WTC11 (cell line): ENCODE measurements around the gene CASD1. TPM values are rescaled to one million over a fixed set of nuclear protein-coding genes. Genes with fewer than 3 reads are reported as not detected.

Experiments
- ATAC-seq: fragments of 200-7000 bp; cut with Tn5 transposase; 2 replicates; pipeline ENCODE4 v1.10.0; 2021; ENCODE audit warnings: mild to moderate bottlenecking, moderate library complexity
- CTCF ChIA-PET: fragments of 300-600 bp; sonication (Branson Sonifier 250); formaldehyde crosslinking; loops from one replicate; lab custom pipeline; 2021; ENCODE audit warnings: antibody characterized with exemption; lab: Charles Lee
- POLR2A ChIA-PET: fragments of 350-600 bp; sonication (Branson Sonifier 250); formaldehyde crosslinking; loops from one replicate; lab custom pipeline; 2021; ENCODE audit warnings: antibody characterized with exemption; lab: Charles Lee
- DNase-seq: peaks from one replicate; pipeline ENCODE4 v3.0.0; 2021; ENCODE audit warnings: low spot score
- H3K27ac Mint-ChIP-seq: 2 replicates; pipeline ENCODE4 v1.8.0; 2021; ENCODE audit warnings: mixed read lengths
- H3K27me3 Mint-ChIP-seq: 2 replicates; pipeline ENCODE4 v1.8.0; 2021; ENCODE audit warnings: low read depth, mild to moderate bottlenecking, moderate library complexity, mixed read lengths
- H3K36me3 Mint-ChIP-seq: 2 replicates; pipeline ENCODE4 v1.8.0; 2021; ENCODE audit warnings: mixed read lengths
- H3K4me1 Mint-ChIP-seq: 2 replicates; pipeline ENCODE4 v1.8.0; 2022; ENCODE audit warnings: mixed read lengths
- H3K4me3 Mint-ChIP-seq: 2 replicates; pipeline ENCODE4 v1.8.0; 2021; ENCODE audit warnings: mild to moderate bottlenecking, moderate library complexity, mixed read lengths
- H3K9me3 Mint-ChIP-seq: 2 replicates; pipeline ENCODE4 v1.8.0; 2021; ENCODE audit warnings: mixed read lengths
- AR ChIP-seq: fragments of 250-450 bp; sonication (Bioruptor Pico); IDR thresholded peaks from 2 replicates; pipeline ENCODE4 v1.9.0; 2021; ENCODE audit warnings: mild to moderate bottlenecking
- FOXJ3 ChIP-seq: sonication (generic); formaldehyde crosslinking; IDR thresholded peaks from 2 replicates; pipeline ENCODE4 v1.9.0; 2021; ENCODE audit warnings: missing genetic modification reagents, mild to moderate bottlenecking, borderline replicate concordance
- FOXP1 ChIP-seq: sonication (generic); formaldehyde crosslinking; IDR thresholded peaks from 2 replicates; pipeline ENCODE4 v1.8.0; 2022; ENCODE audit warnings: missing genetic modification reagents, mild to moderate bottlenecking, moderate library complexity, borderline replicate concordance
- GABPB1 ChIP-seq: sonication (generic); formaldehyde crosslinking; IDR thresholded peaks from 2 replicates; pipeline ENCODE4 v1.8.1; 2023; ENCODE audit warnings: mild to moderate bottlenecking, missing genetic modification reagents
- JUN ChIP-seq: sonication (generic); formaldehyde crosslinking; IDR thresholded peaks from 2 replicates; pipeline ENCODE4 v1.8.0; 2023; ENCODE audit warnings: mild to moderate bottlenecking, missing genetic modification reagents
- KAT7 ChIP-seq: sonication (generic); formaldehyde crosslinking; IDR thresholded peaks from 2 replicates; pipeline ENCODE4 v1.8.1; 2023; ENCODE audit warnings: missing genetic modification reagents, mild to moderate bottlenecking, borderline replicate concordance
- MLX ChIP-seq: sonication (generic); formaldehyde crosslinking; IDR thresholded peaks from 2 replicates; pipeline ENCODE4 v1.8.1; 2023; ENCODE audit warnings: mild to moderate bottlenecking, missing genetic modification reagents, moderate library complexity
- MXD4 ChIP-seq: fragments of 250-450 bp; sonication (Bioruptor Pico); IDR thresholded peaks from 2 replicates; pipeline ENCODE4 v1.8.0; 2021; ENCODE audit warnings: mild to moderate bottlenecking, moderate library complexity, borderline replicate concordance
- MYBL2 ChIP-seq: sonication (generic); formaldehyde crosslinking; IDR thresholded peaks from 2 replicates; pipeline ENCODE4 v1.8.1; 2023; ENCODE audit warnings: mild to moderate bottlenecking, moderate library complexity, missing genetic modification reagents
- NFE2L1 ChIP-seq: sonication (generic); formaldehyde crosslinking; IDR thresholded peaks from 2 replicates; pipeline ENCODE4 v1.8.1; 2023; ENCODE audit warnings: missing genetic modification reagents
- NR1H2 ChIP-seq: sonication (generic); formaldehyde crosslinking; IDR thresholded peaks from 2 replicates; pipeline ENCODE4 v1.9.0; 2021; ENCODE audit warnings: mild to moderate bottlenecking, moderate library complexity, missing genetic modification reagents
- NR3C1 ChIP-seq: sonication (generic); formaldehyde crosslinking; conservative IDR thresholded peaks from 2 replicates; pipeline ENCODE4 v1.8.1; 2023; ENCODE audit warnings: low read depth, mild to moderate bottlenecking, missing genetic modification reagents
- PRRX2 ChIP-seq: fragments of 250-450 bp; sonication (Bioruptor Pico); IDR thresholded peaks from 2 replicates; pipeline ENCODE4 v1.8.0; 2021; ENCODE audit warnings: mild to moderate bottlenecking
- SMAD4 ChIP-seq: sonication (generic); formaldehyde crosslinking; IDR thresholded peaks from 2 replicates; pipeline ENCODE4 v1.8.0; 2022; ENCODE audit warnings: mild to moderate bottlenecking, missing genetic modification reagents
- STAT6 ChIP-seq: sonication (generic); formaldehyde crosslinking; conservative IDR thresholded peaks from 2 replicates; pipeline ENCODE4 v1.8.1; 2023; ENCODE audit warnings: mild to moderate bottlenecking, low read depth, missing genetic modification reagents, moderate library complexity
- TEAD1 ChIP-seq: sonication (generic); formaldehyde crosslinking; IDR thresholded peaks from 2 replicates; pipeline ENCODE4 v1.8.0; 2022; ENCODE audit warnings: mild to moderate bottlenecking, missing genetic modification reagents
- TEAD4 ChIP-seq: sonication (generic); formaldehyde crosslinking; IDR thresholded peaks from 2 replicates; pipeline ENCODE4 v1.8.0; 2022; ENCODE audit warnings: mild to moderate bottlenecking, missing genetic modification reagents
- TP53 ChIP-seq: sonication (generic); formaldehyde crosslinking; IDR thresholded peaks from 2 replicates; pipeline ENCODE4 v1.8.1; 2023; ENCODE audit warnings: mild to moderate bottlenecking, missing genetic modification reagents
- ZNF121 ChIP-seq: sonication (generic); formaldehyde crosslinking; IDR thresholded peaks from 2 replicates; pipeline ENCODE4 v1.8.0; 2023; ENCODE audit warnings: missing genetic modification reagents
- ZNF263 ChIP-seq: sonication (generic); formaldehyde crosslinking; IDR thresholded peaks from 2 replicates; pipeline ENCODE4 v1.8.1; 2022; ENCODE audit warnings: low read depth, mild to moderate bottlenecking, moderate library complexity, missing genetic modification reagents
- ZNF416 ChIP-seq: fragments of 250-450 bp; sonication (Bioruptor Pico); IDR thresholded peaks from 2 replicates; pipeline ENCODE4 v1.9.0; 2021; ENCODE audit warnings: mild to moderate bottlenecking, inconsistent platforms
- total RNA-seq: library from RNA; stranded (reverse); gene quantifications from 3 replicates; pipeline ENCODE4 v1.2.3, GENCODE V29; 2021
- TF ChIP-seq, protein P1 (sequence below): sonication (generic); formaldehyde crosslinking; conservative IDR thresholded peaks from 2 replicates; pipeline ENCODE4 v1.8.1; 2022; ENCODE audit warnings: mild to moderate bottlenecking, missing genetic modification reagents
- TF ChIP-seq, protein P2 (sequence below): sonication (generic); formaldehyde crosslinking; IDR thresholded peaks from 2 replicates; pipeline ENCODE4 v1.8.0; 2022; ENCODE audit warnings: missing genetic modification reagents

Gene CASD1
- total RNA-seq, 1 experiment from 2014 or later: 19.5 TPM

DNA sequence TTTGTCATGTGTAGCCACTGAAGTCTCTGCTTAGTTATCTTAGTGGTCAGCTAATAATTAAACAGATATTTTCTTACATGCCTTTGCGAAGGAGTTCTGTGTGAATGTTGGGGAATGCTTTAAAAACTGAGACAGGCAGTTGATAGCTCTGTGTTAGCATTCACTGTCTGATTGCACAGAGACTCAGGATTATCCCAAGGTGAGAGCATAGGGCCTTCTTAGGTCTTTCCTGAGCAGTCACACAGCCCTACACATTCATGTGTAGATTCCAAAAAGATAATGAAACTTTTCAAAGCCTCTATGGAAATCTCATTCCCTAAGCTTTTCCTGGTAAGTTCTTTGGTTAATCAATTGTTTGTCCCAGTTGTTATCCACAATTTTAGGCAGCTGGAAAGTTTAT lies 67.7 kb downstream of the CASD1 start:
- no peaks in the 10 kb centered on the region for H3K27me3 Mint-ChIP-seq
- H3K27ac Mint-ChIP-seq: no peak overlapping the region
- peaks cover 10% of the 10 kb centered on the region for H3K4me1 Mint-ChIP-seq
- POLR2A ChIA-PET: no interaction called here
- ATAC-seq: peak; percentile 82
- H3K36me3 Mint-ChIP-seq: peaks cover 38% of the 10 kb centered on the region
- TF ChIP-seq SMAD4: no peak
- TF ChIP-seq FOXP1 (CRISPR knock-in tag): no peak
- TF ChIP-seq STAT6 (CRISPR knock-in tag): no peak
- TF ChIP-seq TP53 (CRISPR knock-in tag): no peak
- no peak for TF ChIP-seq AR (CRISPR knock-in tag)
- H3K9me3 Mint-ChIP-seq: peaks cover 45% of the 10 kb centered on the region
- H3K4me3 Mint-ChIP-seq: no peak overlapping the region
- CTCF ChIA-PET: interaction anchor here (1.0 kb wide), 1 partner anchor 79 kb away, joined by 3 read pairs; the partner anchor contains the start of gene SGCE
- DNase-seq: no peak

GRCh38 chr7:94578614-94579013 lies 69.0 kb downstream of the CASD1 start:
- no peak for TF ChIP-seq MXD4
- TF ChIP-seq TEAD4: no peak
- TF ChIP-seq TEAD1 (CRISPR knock-in tag): no peak
- TF ChIP-seq GABPB1: no peak
- TF ChIP-seq, protein P1, sequence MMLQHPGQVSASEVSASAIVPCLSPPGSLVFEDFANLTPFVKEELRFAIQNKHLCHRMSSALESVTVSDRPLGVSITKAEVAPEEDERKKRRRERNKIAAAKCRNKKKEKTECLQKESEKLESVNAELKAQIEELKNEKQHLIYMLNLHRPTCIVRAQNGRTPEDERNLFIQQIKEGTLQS: no peak
- no peak for TF ChIP-seq ZNF121 (CRISPR knock-in tag)
- no peak for TF ChIP-seq NFE2L1 (CRISPR knock-in tag)
- no peak for TF ChIP-seq NR3C1 (CRISPR knock-in tag)
- no peak for TF ChIP-seq ZNF263 (CRISPR knock-in tag)
- no peak for TF ChIP-seq MYBL2 (CRISPR knock-in tag)
- TF ChIP-seq TP53 (CRISPR knock-in tag): no peak
- TF ChIP-seq PRRX2 (CRISPR knock-in tag): no peak
- TF ChIP-seq FOXJ3: no peak
- TF ChIP-seq, protein P2, sequence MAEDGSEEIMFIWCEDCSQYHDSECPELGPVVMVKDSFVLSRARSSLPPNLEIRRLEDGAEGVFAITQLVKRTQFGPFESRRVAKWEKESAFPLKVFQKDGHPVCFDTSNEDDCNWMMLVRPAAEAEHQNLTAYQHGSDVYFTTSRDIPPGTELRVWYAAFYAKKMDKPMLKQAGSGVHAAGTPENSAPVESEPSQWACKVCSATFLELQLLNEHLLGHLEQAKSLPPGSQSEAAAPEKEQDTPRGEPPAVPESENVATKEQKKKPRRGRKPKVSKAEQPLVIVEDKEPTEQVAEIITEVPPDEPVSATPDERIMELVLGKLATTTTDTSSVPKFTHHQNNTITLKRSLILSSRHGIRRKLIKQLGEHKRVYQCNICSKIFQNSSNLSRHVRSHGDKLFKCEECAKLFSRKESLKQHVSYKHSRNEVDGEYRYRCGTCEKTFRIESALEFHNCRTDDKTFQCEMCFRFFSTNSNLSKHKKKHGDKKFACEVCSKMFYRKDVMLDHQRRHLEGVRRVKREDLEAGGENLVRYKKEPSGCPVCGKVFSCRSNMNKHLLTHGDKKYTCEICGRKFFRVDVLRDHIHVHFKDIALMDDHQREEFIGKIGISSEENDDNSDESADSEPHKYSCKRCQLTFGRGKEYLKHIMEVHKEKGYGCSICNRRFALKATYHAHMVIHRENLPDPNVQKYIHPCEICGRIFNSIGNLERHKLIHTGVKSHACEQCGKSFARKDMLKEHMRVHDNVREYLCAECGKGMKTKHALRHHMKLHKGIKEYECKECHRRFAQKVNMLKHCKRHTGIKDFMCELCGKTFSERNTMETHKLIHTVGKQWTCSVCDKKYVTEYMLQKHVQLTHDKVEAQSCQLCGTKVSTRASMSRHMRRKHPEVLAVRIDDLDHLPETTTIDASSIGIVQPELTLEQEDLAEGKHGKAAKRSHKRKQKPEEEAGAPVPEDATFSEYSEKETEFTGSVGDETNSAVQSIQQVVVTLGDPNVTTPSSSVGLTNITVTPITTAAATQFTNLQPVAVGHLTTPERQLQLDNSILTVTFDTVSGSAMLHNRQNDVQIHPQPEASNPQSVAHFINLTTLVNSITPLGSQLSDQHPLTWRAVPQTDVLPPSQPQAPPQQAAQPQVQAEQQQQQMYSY: no peak
- TF ChIP-seq NR1H2 (CRISPR knock-in tag): no peak
- TF ChIP-seq KAT7 (CRISPR knock-in tag): no peak
- no peak for TF ChIP-seq JUN
- TF ChIP-seq MLX: no peak
- no peak for TF ChIP-seq ZNF416 (CRISPR knock-in tag)
- TF ChIP-seq, all 79 proteins: peak for 0
- Mint-ChIP-seq H3K36me3 (peaks cover 31% of the 10 kb centered on the region), H3K27ac (no peak overlapping the region), H3K27me3 (no peaks in the 10 kb centered on the region), H3K9me3 (peaks cover 35% of the 10 kb centered on the region), H3K4me3 (no peak overlapping the region), H3K4me1 (peaks cover 10% of the 10 kb centered on the region)
- POLR2A ChIA-PET: no interaction called here
- CTCF ChIA-PET: no interaction called here
- no peak for DNase-seq
- no peak for ATAC-seq
